HepG2 (cell line): ENCODE measurements around the gene MGAT5. TPM values are rescaled to one million over a fixed set of nuclear protein-coding genes. Genes with fewer than 3 reads are reported as not detected.

Experiments
- ESRRA ChIP-seq: sonication (generic); formaldehyde crosslinking; IDR thresholded peaks from 2 replicates; pipeline ENCODE4 v1.5.1; 2020; ENCODE audit warnings: mild to moderate bottlenecking, low read depth, missing genetic modification reagents
- HNF4A ChIP-seq: sonication (generic); formaldehyde crosslinking; IDR thresholded peaks from 2 replicates; pipeline ENCODE4 v1.4.0; 2020; ENCODE audit warnings: missing genetic modification reagents
- NFKB2 ChIP-seq: sonication (generic); formaldehyde crosslinking; IDR thresholded peaks from 2 replicates; pipeline ENCODE4 v1.4.0; 2020; ENCODE audit warnings: missing genetic modification reagents, borderline replicate concordance
- RBFOX2 ChIP-seq: fragments of 200-400 bp; formaldehyde crosslinking; IDR thresholded peaks from 2 replicates; pipeline ENCODE4 v1.6.1; 2017; ENCODE audit warnings: low read depth, mild to moderate bottlenecking, low read length
- SALL1 ChIP-seq: sonication (generic); formaldehyde crosslinking; IDR thresholded peaks from 2 replicates; pipeline ENCODE4 v1.8.0; 2022; ENCODE audit warnings: mild to moderate bottlenecking, missing genetic modification reagents
- TCF12 ChIP-seq, 2 experiments: fragments of 450-650 bp in 1 of 2; sonication (generic) in 1 of 2; formaldehyde crosslinking in 1 of 2; IDR thresholded peaks; 2 replicates each; pipeline versions ENCODE4 v1.6.1 to v1.8.0; 2017 to 2022; ENCODE audit warnings: antibody characterized with exemption in 1 of 2, mild to moderate bottlenecking in 1 of 2, missing genetic modification reagents in 1 of 2, moderate library complexity in 1 of 2
- XBP1 ChIP-seq: sonication (generic); formaldehyde crosslinking; IDR thresholded peaks from 2 replicates; pipeline ENCODE4 v1.5.0; 2020; ENCODE audit warnings: missing genetic modification reagents
- ZKSCAN5 ChIP-seq: sonication (generic); formaldehyde crosslinking; IDR thresholded peaks from 2 replicates; pipeline ENCODE4 v1.5.1; 2020; ENCODE audit warnings: mild to moderate bottlenecking, missing genetic modification reagents
- ZNF383 ChIP-seq: sonication (generic); formaldehyde crosslinking; IDR thresholded peaks from 2 replicates; pipeline ENCODE4 v1.4.0; 2020; ENCODE audit warnings: missing genetic modification reagents, mild to moderate bottlenecking, borderline replicate concordance
- ZNF460 ChIP-seq: sonication (generic); formaldehyde crosslinking; IDR thresholded peaks from 2 replicates; pipeline ENCODE4 v1.5.1; 2020; ENCODE audit warnings: missing genetic modification reagents, mild to moderate bottlenecking, borderline replicate concordance
- ZNF543 ChIP-seq: sonication (generic); formaldehyde crosslinking; IDR thresholded peaks from 2 replicates; pipeline ENCODE4 v1.4.0; 2020; ENCODE audit warnings: mild to moderate bottlenecking, missing genetic modification reagents
- ZNF703 ChIP-seq: sonication (generic); formaldehyde crosslinking; IDR thresholded peaks from 2 replicates; pipeline ENCODE4 v1.5.1; 2020; ENCODE audit warnings: missing genetic modification reagents, mild to moderate bottlenecking, moderate library complexity, borderline replicate concordance
- ZNF724P ChIP-seq: sonication (generic); formaldehyde crosslinking; IDR thresholded peaks from 2 replicates; pipeline ENCODE4 v1.8.0; 2022; ENCODE audit warnings: missing genetic modification reagents, borderline replicate concordance
- ZNF781 ChIP-seq: sonication (generic); formaldehyde crosslinking; IDR thresholded peaks from 2 replicates; pipeline ENCODE4 v1.5.1; 2020; ENCODE audit warnings: borderline replicate concordance, mild to moderate bottlenecking, missing genetic modification reagents; ENCODE audit errors: not compliant biosample characterization
- ZNF841 ChIP-seq: sonication (generic); formaldehyde crosslinking; IDR thresholded peaks from 2 replicates; pipeline ENCODE4 v1.8.1; 2023; ENCODE audit warnings: missing genetic modification reagents, borderline replicate concordance
- polyA plus RNA-seq, 8 experiments: library from polyadenylated mRNA; depleted of rRNA in 3 of 8; stranded (reverse) in 7 of 8; unstranded in 1 of 8; fragments of >200 nt; fragmentation: Illumina TruSeq in 4 of 8; extraction: Trizol in 4 of 8; gene quantifications; 2 replicates each; pipeline versions ENCODE4 v1.2.1 to v1.2.3, GENCODE V29; 2011 to 2016; ENCODE audit warnings: low read depth in 4 of 8, missing spikeins in 1 of 8, mixed read lengths in 1 of 8; ENCODE audit not compliant: insufficient read depth in 1 of 8
- total RNA-seq, 5 experiments: library from RNA; depleted of rRNA; stranded (reverse); fragments of >200 nt; fragmentation: Illumina TruSeq; extraction: Trizol; gene quantifications; 2 replicates each; pipeline ENCODE4 v1.2.3, GENCODE V29; 2016; ENCODE audit warnings: low read depth in 1 of 5
- TF ChIP-seq, protein P1 (sequence below): sonication (generic); formaldehyde crosslinking; IDR thresholded peaks from 2 replicates; pipeline ENCODE4 v1.4.0; 2020; ENCODE audit warnings: missing genetic modification reagents
- TF ChIP-seq, protein P2 (sequence below): sonication (generic); formaldehyde crosslinking; IDR thresholded peaks from 2 replicates; pipeline ENCODE4 v1.8.1; 2022; ENCODE audit warnings: low read depth, mild to moderate bottlenecking, missing genetic modification reagents
- TF ChIP-seq, protein P3 (sequence below): conservative IDR thresholded peaks from 2 replicates; pipeline ENCODE4 v1.6.1; 2018; ENCODE audit warnings: missing genetic modification reagents

Gene MGAT5
- total and polyA plus RNA-seq, 2 of the 13 experiments (the other 11 are each of a cell fraction or from before 2014, with no cell fraction given): 33.1 to 60.2 TPM

DNA sequence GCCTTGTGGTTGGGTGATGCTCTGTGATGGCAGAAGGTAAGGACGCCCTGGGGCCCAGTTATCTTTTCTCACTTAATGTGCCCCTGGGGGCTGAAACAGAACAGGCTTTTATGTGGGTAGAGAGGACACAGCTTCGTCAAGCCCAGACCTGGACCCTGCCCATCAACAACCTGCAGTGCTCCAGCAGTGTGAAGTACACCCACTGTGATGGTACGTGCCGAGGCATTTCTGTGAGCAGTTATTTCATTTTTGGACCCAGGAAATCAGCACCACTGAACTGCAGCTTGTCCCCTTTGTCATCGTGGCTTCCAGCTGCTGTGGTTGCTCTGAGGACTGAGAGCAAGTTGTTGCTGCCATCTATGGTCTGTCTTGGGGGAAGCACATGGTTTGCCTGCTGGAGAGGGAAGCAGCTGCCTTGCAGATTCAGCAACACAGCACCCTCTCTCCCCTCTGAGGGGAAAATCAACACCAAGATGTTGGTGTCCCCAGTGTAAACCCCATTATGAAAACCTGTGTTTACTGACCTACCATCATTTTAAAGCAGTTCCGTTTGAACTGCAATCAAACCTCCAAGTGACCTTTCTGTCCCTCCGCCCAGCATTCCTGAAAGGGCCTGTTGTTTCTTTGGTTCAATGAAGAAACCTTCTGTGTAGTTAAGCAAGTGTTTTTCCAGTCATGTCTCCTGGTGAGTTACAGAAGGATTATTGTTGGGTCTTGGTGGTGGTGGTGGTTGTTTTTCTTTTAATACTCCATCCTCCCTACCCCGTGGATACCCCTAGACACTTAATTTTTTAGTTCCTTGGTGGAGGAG lies 158.2 kb downstream of the MGAT5 start (continued):
- TF ChIP-seq ZNF460 (CRISPR knock-in tag): no peak
- TF ChIP-seq ZNF543 (CRISPR knock-in tag): peak; percentile 88; the same call in 1 of the 2 replicates
- TF ChIP-seq, protein P1, sequence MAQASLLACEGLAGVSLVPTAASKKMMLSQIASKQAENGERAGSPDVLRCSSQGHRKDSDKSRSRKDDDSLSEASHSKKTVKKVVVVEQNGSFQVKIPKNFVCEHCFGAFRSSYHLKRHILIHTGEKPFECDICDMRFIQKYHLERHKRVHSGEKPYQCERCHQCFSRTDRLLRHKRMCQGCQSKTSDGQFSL (CRISPR knock-in tag): no peak
- TF ChIP-seq ZKSCAN5 (CRISPR knock-in tag): no peak
- no peak for TF ChIP-seq ZNF383 (CRISPR knock-in tag)
- peak; percentile 93 for TF ChIP-seq SALL1 (CRISPR knock-in tag)
- no peak for TF ChIP-seq NFKB2 (CRISPR knock-in tag)
- no peak for TF ChIP-seq XBP1
- peak; percentile 91 for TF ChIP-seq HNF4A
- peak; percentile 94 for TF ChIP-seq ESRRA (CRISPR knock-in tag)
- no peak for TF ChIP-seq ZNF841 (CRISPR knock-in tag)
- TF ChIP-seq ZNF724P (CRISPR knock-in tag): 0 out of 2 replicates have a peak, but pooled peaks have one; percentile 55
- TF ChIP-seq, protein P2, sequence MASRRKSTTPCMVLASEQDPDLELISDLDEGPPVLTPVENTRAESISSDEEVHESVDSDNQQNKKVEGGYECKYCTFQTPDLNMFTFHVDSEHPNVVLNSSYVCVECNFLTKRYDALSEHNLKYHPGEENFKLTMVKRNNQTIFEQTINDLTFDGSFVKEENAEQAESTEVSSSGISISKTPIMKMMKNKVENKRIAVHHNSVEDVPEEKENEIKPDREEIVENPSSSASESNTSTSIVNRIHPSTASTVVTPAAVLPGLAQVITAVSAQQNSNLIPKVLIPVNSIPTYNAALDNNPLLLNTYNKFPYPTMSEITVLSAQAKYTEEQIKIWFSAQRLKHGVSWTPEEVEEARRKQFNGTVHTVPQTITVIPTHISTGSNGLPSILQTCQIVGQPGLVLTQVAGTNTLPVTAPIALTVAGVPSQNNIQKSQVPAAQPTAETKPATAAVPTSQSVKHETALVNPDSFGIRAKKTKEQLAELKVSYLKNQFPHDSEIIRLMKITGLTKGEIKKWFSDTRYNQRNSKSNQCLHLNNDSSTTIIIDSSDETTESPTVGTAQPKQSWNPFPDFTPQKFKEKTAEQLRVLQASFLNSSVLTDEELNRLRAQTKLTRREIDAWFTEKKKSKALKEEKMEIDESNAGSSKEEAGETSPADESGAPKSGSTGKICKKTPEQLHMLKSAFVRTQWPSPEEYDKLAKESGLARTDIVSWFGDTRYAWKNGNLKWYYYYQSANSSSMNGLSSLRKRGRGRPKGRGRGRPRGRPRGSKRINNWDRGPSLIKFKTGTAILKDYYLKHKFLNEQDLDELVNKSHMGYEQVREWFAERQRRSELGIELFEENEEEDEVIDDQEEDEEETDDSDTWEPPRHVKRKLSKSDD (CRISPR knock-in tag): peak; percentile 83; the same call in 1 of the 2 replicates
- TF ChIP-seq TCF12 (IDR thresholded peaks at IDR 0.05): no peak
- no peak; the same call in 1 of the 2 replicates for TF ChIP-seq TCF12 (CRISPR knock-in tag; IDR thresholded peaks at IDR 0.05)
- TF ChIP-seq ZNF703 (CRISPR knock-in tag): 0 out of 2 replicates have a peak, but pooled peaks have one; percentile 46
- peak; percentile 18 for TF ChIP-seq ZNF781 (CRISPR knock-in tag)
- no peak for TF ChIP-seq RBFOX2
- TF ChIP-seq, protein P3, sequence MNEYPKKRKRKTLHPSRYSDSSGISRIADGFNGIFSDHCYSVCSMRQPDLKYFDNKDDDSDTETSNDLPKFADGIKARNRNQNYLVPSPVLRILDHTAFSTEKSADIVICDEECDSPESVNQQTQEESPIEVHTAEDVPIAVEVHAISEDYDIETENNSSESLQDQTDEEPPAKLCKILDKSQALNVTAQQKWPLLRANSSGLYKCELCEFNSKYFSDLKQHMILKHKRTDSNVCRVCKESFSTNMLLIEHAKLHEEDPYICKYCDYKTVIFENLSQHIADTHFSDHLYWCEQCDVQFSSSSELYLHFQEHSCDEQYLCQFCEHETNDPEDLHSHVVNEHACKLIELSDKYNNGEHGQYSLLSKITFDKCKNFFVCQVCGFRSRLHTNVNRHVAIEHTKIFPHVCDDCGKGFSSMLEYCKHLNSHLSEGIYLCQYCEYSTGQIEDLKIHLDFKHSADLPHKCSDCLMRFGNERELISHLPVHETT (CRISPR knock-in tag): no peak
